GM12873 (cell line): ENCODE measurements around the gene TRIP10.

Experiments used
- TF ChIP-seq, protein P1 (sequence below): IDR thresholded peaks from 2 replicates; pipeline ENCODE4 v1.5.1; 2012; ENCODE audit warnings: low read depth, mild to moderate bottlenecking, moderate library complexity, low read length, control low read depth; ENCODE audit not compliant: insufficient read depth; ENCODE audit errors: missing control alignments

TRIP10 gene

DNA sequence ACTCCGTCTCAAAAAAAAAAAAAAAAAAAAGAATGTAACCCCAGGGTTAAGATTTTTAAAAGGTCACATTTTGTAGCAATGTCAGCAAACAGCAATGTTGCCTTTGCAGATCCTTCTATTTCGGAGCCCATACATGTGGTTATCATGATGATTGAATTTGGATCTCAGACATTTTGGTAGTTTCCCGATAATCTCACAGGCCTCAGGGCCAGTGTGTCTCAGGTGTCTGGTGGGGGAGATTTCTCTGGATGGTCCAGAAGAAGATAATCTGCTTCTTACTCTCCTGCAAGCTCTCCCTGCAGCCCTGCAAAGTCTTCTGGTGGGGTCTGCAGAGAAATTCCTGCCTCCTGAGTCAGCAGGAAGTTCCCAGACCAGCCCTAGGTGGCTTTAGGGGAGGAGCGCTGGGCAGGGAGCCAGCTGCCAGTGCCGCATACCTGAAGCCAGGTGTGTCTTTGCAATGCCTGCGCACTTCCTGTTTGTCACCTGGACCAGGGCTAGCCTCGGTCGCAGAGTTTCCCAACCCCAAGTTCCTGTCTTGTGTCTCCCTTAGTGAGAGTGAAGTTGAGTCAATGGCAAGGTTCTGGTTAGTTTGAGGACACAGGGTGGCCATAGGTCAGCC is 26.4 kb downstream of the TRIP10 start:
- TF ChIP-seq, protein P1, sequence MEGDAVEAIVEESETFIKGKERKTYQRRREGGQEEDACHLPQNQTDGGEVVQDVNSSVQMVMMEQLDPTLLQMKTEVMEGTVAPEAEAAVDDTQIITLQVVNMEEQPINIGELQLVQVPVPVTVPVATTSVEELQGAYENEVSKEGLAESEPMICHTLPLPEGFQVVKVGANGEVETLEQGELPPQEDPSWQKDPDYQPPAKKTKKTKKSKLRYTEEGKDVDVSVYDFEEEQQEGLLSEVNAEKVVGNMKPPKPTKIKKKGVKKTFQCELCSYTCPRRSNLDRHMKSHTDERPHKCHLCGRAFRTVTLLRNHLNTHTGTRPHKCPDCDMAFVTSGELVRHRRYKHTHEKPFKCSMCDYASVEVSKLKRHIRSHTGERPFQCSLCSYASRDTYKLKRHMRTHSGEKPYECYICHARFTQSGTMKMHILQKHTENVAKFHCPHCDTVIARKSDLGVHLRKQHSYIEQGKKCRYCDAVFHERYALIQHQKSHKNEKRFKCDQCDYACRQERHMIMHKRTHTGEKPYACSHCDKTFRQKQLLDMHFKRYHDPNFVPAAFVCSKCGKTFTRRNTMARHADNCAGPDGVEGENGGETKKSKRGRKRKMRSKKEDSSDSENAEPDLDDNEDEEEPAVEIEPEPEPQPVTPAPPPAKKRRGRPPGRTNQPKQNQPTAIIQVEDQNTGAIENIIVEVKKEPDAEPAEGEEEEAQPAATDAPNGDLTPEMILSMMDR, result no peak

DNA sequence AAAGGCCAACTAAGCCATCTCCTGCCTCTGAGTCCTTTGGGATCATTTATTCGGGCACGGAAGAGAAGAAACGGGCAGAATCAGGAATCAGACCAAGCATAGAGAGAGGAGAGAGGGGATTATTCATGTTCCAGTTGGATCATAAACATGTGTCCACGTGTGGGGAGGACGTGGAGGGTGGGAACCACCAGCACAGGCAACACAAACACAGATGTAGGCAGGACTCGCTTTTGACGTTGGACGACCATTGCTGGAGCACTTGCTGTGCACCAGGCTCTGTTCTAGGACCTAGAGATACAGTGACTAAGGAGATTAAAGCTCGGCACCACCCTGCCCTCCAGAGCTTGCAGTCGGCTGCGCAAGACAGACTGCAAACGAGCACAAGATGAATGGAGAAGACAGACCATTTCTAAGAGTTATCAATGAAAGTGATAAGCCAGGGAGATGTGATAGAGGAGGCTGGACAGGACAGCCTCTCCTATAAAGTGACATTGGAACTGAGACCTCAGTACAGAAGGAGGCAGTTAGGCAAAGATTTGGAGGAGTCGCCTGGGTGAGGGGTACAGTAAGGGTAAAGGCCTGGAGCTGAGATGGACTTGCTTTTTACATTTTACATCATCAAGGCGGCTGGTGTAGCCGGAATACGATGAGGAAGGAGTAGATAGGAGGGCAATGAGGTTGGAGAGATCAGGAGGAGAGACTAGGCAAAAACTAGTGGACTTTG is 27.0 kb downstream of the TRIP10 start:
- TF ChIP-seq, protein P1, result no peak

DNA sequence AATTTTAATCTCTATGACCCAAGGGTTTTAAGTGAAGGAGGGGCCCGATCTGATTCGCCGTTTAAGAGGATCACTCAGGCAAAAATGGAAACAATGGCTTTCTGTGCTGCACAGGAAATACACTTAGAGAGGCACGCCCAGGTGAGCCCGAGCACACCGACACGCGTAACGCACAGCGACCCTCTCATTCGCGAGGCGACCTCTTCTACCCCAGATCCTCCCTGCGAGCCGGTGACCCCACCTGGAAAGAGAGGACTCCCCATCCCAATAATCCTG is 27.5 kb downstream of the TRIP10 start:
- TF ChIP-seq, protein P1, result no peak

DNA sequence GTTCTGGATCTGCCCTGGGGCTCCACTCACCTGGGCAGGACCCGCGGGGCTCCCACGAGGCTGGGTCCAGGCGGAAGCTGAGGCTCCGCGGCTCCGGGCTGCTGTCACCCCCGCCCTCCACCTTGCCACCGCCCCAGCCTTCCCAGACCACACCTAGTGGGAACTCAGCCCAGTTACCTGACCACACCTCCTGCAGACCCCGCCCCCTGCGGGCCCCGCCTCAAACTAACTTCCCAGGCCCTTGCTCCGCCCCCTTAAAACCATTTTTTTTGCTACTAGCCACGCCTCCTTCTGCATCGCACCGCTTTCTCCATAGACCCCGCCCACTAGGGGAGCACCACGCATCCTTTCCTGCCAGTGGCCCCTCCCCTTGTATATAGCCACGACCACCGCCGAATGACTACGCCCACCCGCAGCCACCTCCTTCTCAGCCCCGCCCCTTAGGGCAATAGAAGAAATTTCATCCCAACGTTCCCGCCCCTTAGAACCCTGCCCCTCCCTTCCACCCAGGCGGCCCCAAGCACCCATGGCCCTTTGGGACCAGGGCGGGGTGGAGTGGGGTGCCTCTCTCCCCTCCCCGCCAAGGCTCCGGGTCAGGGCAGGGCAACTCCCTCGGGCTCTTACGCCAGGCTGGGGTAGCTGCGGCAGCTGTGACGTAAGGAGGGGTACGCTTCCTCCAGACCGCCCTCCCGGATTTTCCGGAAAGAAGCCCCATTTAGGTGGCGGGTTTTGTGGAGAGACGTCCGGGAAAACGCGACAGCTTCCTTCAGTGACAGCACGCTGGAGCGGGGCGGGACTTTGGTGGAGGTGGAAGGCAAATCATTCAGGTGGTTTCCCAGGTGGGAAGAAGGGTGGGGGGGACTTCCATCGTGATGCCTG is 28.1 kb downstream of the TRIP10 start, which contains the start of gene SH2D3A:
Gene SH2D3A (minus strand): TSS at position 79 of the 879 bp plus-strand sequence. CDS start 3,687 bp downstream, outside the sequence.
- TF ChIP-seq, protein P1, result no peak

DNA sequence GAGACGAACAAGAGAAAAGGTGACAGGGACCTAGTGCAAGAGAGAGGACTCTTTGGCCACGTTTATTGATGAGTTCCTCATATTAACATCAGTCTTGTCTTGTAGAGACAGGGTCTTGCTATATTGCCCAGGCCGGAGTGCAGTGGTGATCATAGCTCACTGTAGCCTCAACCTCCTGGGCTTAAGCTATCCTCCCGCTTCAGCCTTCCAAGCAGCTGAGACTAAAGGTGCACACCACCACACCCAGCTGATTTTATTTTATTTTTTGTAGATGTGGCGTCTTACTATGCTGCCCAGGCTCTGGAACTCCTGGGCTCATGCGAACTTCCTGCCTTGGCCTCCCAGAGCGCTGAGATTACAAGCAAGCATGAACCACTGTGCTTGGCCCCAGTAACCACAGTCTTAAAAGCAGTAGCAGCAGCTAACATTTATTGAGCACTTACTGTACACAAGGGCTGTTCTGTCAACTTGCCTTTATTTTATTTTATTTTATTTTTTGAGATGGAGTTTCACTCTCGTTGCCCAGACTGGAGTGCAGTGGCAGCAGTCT is 28.8 kb downstream of the TRIP10 start:
- TF ChIP-seq, protein P1, result no peak

DNA sequence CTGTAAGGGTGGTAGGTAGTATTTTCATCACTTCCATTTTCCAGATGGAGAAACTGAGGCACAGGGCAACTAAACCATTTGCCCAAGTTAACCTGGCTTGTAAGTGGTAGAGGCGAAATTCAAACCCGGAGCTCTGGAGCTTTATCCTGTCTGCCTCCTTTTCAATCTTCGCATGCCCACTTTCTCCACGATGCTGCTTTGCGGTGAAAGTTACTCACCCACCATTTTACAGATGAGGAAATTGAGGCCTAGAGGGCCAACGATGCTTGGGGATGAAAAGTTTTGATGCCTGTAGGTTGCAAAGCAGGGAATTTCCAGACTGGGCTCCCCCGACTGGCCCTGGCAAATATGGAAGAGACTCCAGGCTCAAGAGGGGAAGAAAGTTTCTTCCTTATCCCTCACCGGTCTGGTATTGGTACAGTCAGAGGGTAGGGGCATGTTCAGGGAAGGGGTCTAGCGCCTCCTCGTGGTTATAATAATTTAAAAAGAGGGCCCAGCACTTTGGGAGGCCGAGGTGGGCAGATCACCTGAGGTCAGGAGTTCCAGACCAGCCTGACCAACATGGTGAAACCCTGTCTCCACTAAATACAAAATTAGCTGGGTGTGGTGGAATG is 29.6 kb downstream of the TRIP10 start:
- TF ChIP-seq, protein P1, result peak; percentile 19
